Endothelial cell of umbilical vein (primary cell): Measurements from ENCODE around the gene SPINDOC. TPM values are rescaled to one million over a fixed set of nuclear protein-coding genes. Genes with fewer than 3 reads are reported as not detected.

Experiments used
- BruUV-seq: library from RNA; stranded (reverse); fragments of 400-500 nt; replicated peaks from 2 replicates; lab custom pipeline; 2021; lab: Mats Ljungman, UMichigan
- CTCF ChIA-PET: fragments of 300-600, 350-600 bp; sonication (Branson Sonifier 250); formaldehyde crosslinking; loops from one replicate; lab custom pipeline; 2021; ENCODE audit warnings: antibody characterized with exemption, inconsistent platforms; lab: Charles Lee
- POLR2A ChIA-PET: fragments of 300-600, 350-600 bp; sonication (Branson Sonifier 250); formaldehyde crosslinking; loops from one replicate; lab custom pipeline; 2021; ENCODE audit warnings: antibody characterized with exemption, inconsistent platforms; lab: Charles Lee
- DNase-seq: peaks from one replicate; pipeline ENCODE4 v3.0.0-alpha.2; 2011; ENCODE audit warnings: low read depth, low spot score
- FAIRE-seq: peaks from 2 replicates; lab custom pipeline; 2011; peaks lifted over from hg19 to GRCh38; lab: Jason Lieb, UNC
- H2AFZ ChIP-seq: 2 replicates; pipeline ENCODE4 v1.6.0; 2012; ENCODE audit warnings: low read depth, low read length, control low read depth, inconsistent platforms
- H3K27ac ChIP-seq: 2 replicates; pipeline ENCODE4 v1.5.1; 2011; ENCODE audit warnings: low read depth, mild to moderate bottlenecking, control low read depth, low read length, moderate library complexity; ENCODE audit not compliant: insufficient read depth
- H3K27me3 ChIP-seq, 2 experiments: 2 replicates each; pipeline versions ENCODE4 v1.6.0 to v1.6.1; 2011; ENCODE audit warnings: low read length in 2 of 2, mixed read lengths in 1 of 2; ENCODE audit not compliant: control insufficient read depth in 2 of 2, insufficient read depth in 2 of 2
- H3K36me3 ChIP-seq, 2 experiments: 2 replicates in 1 of 2; 3 replicates in 1 of 2; pipeline ENCODE4 v1.5.1; 2011; ENCODE audit warnings: low read length in 2 of 2, mild to moderate bottlenecking in 1 of 2, moderate library complexity in 1 of 2; ENCODE audit not compliant: control insufficient read depth in 2 of 2, insufficient read depth in 2 of 2; ENCODE audit errors: extremely low read depth in 1 of 2
- H3K4me1 ChIP-seq: 3 replicates; pipeline ENCODE4 v1.5.1; 2011; ENCODE audit warnings: mild to moderate bottlenecking, low read length; ENCODE audit not compliant: control insufficient read depth, insufficient read depth; ENCODE audit errors: extremely low read depth
- H3K4me2 ChIP-seq: 2 replicates; pipeline ENCODE4 v1.6.1; 2011; ENCODE audit warnings: low read length, control low read depth, mixed read lengths; ENCODE audit not compliant: insufficient read depth
- H3K4me3 ChIP-seq, 3 experiments: fragments of 200-600 bp in 1 of 3; sonication (generic), shearing (Covaris generic) in 1 of 3; replicated peaks in 1 of 3; 2 replicates each; pipeline ENCODE4 v1.5.1; 2011 to 2016; ENCODE audit warnings: control low read depth in 3 of 3, low read length in 3 of 3, mild to moderate bottlenecking in 2 of 3, inconsistent platforms in 1 of 3, low read depth in 1 of 3, moderate library complexity in 1 of 3; ENCODE audit not compliant: insufficient read depth in 1 of 3
- H3K79me2 ChIP-seq: 2 replicates; pipeline ENCODE4 v1.6.0; 2012; ENCODE audit warnings: low read length, inconsistent platforms; ENCODE audit not compliant: control insufficient read depth, insufficient read depth
- H3K9ac ChIP-seq: replicated peaks from 2 replicates; pipeline ENCODE3; 2011; ENCODE audit warnings: low read length, control low read depth; ENCODE audit not compliant: insufficient read depth; ENCODE audit errors: extremely low read depth
- H3K9me1 ChIP-seq: replicated peaks from 3 replicates; pipeline ENCODE4 v1.6.0; 2011; ENCODE audit warnings: mild to moderate bottlenecking, low read length; ENCODE audit not compliant: control insufficient read depth, insufficient read depth; ENCODE audit errors: extremely low read depth
- H3K9me3 ChIP-seq: replicated peaks from 2 replicates; pipeline ENCODE4 v1.5.1; 2012; ENCODE audit warnings: low read length, inconsistent platforms; ENCODE audit not compliant: control insufficient read depth, insufficient read depth
- H4K20me1 ChIP-seq: replicated peaks from 2 replicates; pipeline ENCODE3; 2011; ENCODE audit warnings: mild to moderate bottlenecking, low read length; ENCODE audit not compliant: control insufficient read depth, insufficient read depth; ENCODE audit errors: extremely low read depth
- EZH2 ChIP-seq: IDR thresholded peaks from 2 replicates; pipeline ENCODE4 v1.6.1; 2012; ENCODE audit warnings: borderline replicate concordance, low read depth, mild to moderate bottlenecking, moderate library complexity, low read length, inconsistent platforms; ENCODE audit not compliant: severe bottlenecking
- FOS ChIP-seq: IDR thresholded peaks from 2 replicates; pipeline ENCODE4 v1.6.1; 2011; ENCODE audit warnings: mild to moderate bottlenecking, low read length, moderate library complexity, borderline replicate concordance; ENCODE audit not compliant: insufficient read depth
- GATA2 ChIP-seq: IDR thresholded peaks from 2 replicates; pipeline ENCODE4 v1.7.0; 2011; ENCODE audit warnings: low read depth, mild to moderate bottlenecking, moderate library complexity, mixed read lengths, low read length; ENCODE audit not compliant: insufficient read length, insufficient read depth
- JUN ChIP-seq: IDR thresholded peaks from 2 replicates; pipeline ENCODE4 v1.6.1; 2011; ENCODE audit warnings: borderline replicate concordance, low read depth; ENCODE audit not compliant: insufficient read length, insufficient read depth
- MYC ChIP-seq: IDR thresholded peaks from one replicate; pipeline ENCODE4 v1.6.1; 2011; ENCODE audit warnings: mild to moderate bottlenecking, low read depth, low read length
- POLR2A ChIP-seq: IDR thresholded peaks from 2 replicates; pipeline ENCODE4 v1.6.1; 2012; ENCODE audit warnings: low read depth, mild to moderate bottlenecking, control low read depth, low read length
- POLR2AphosphoS5 ChIP-seq: IDR thresholded peaks from 2 replicates; pipeline ENCODE4 v1.6.1; 2012; ENCODE audit warnings: low read depth, mild to moderate bottlenecking, control low read depth, low read length, moderate library complexity; ENCODE audit not compliant: insufficient read depth
- dilution Hi-C: fragments of 300-500 bp; cut with MboI; formaldehyde crosslinking; loops from one replicate; pipeline ENCODE4 v1.15.0; 2019; ENCODE audit warnings: low sequenced_read_pairs; ENCODE audit not compliant: extremely low pct_ligation_motif_present
- intact Hi-C: fragments of 100-400 bp; cut with micrococcal nuclease; formaldehyde crosslinking; loops from one replicate; pipeline ENCODE4 v1.10.0; 2022
- polyA plus RNA-seq, 4 experiments: library from polyadenylated mRNA; depleted of rRNA in 3 of 4; stranded (reverse) in 3 of 4; unstranded in 1 of 4; fragments of >200 nt; gene quantifications; 2 replicates each; pipeline versions ENCODE4 v1.2.1 to v1.2.3, GENCODE V29; 2011 to 2012; ENCODE audit warnings: missing spikeins in 1 of 4
- total RNA-seq: library from RNA; stranded (reverse); gene quantifications from 2 replicates; pipeline ENCODE4 v1.2.3, GENCODE V29; 2021
- TF ChIP-seq, protein P1 (sequence below), 2 donors: IDR thresholded peaks; 1 replicate in 1 of 2; 2 replicates in 1 of 2; pipeline ENCODE4 v1.5.1; 2011; ENCODE audit warnings: low read length in 2 of 2, mild to moderate bottlenecking in 2 of 2, moderate library complexity in 2 of 2, control low read depth in 1 of 2, inconsistent platforms in 1 of 2, low read depth in 1 of 2; ENCODE audit not compliant: insufficient read depth in 1 of 2; ENCODE audit errors: extremely low read depth in 1 of 2
- TF ChIP-seq, protein P2 (sequence below): IDR thresholded peaks from 2 replicates; pipeline ENCODE4 v1.6.1; 2011; ENCODE audit not compliant: insufficient read depth, insufficient read length

The SPINDOC gene
- total and polyA plus RNA-seq, 2 donors (not counting 3 experiments of a cell fraction or from before 2014, with no cell fraction given) = 29.4 to 54.5 TPM

DNA sequence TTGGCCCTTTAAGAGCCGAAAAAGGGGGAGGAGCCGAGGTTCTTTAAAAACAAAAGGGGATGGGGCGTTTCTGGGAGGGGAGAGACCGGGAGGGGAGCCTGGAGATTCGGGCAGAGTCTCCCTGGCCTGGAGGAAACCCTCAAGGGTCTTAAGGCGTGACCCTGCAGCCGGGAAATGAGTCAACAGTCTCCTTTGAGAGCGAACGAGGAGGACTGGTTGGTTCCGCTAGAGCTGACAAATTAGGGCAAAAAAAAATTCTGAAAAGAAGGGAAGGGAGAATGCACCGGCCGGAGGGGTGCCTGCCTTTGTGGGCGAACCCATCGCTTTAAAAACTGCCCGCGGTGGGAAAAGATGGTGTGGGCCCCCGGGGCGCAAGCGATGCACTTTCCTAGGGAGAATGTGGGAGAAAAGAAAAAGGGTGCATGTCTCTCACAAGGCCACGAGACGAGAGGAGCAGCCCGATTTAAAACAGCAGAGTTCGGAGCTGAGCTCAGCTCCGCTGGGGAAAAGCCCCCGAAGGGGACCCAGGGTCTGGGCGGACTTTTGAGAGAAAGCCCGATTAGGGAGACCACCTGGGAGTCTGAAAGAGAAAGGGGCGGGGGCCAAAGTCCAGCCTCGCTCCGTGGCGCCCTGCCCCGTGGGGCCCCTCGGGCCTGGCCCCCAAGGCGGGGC lies 45.6 kb upstream of the SPINDOC start:
- POLR2A ChIA-PET = interaction anchor here (1.2 to 1.6 kb wide), 3 partner anchors 11 to 178 kb away, joined by 3 read pairs; partner anchors contain the start of gene MARK2
- intact Hi-C loops = loop anchor here (1.0 to 2.0 kb wide), 5 partner anchors 46 to 381 kb away; partner anchors contain the start of genes NAA40 and SPINDOC
- TSS peak; percentile 71 for BruUV-seq
- Histone ChIP-seq H2AFZ (peak overlapping the region; percentile 15), H4K20me1 (no peaks in the 10 kb centered on the region), H3K9me3 (no peaks in the 10 kb centered on the region), H3K36me3 (peaks cover 2 to 5% of the 10 kb centered on the region in 2 experiments), H3K9ac (peak overlapping the region; percentile 72), H3K79me2 (peaks cover 15% of the 10 kb centered on the region), H3K27me3 (peaks cover 3 to 6% of the 10 kb centered on the region in 2 experiments), H3K4me1 (peaks cover 20% of the 10 kb centered on the region), H3K4me3 (peak overlapping the region; percentile 84 to 91 (median 87)), H3K27ac (peak overlapping the region; percentile 64), H3K9me1 (no peaks in the 10 kb centered on the region), H3K4me2 (peak overlapping the region; percentile 81)
- peak; percentile 72 for DNase-seq
- CTCF ChIA-PET = interaction anchor here (0.6 to 4.6 kb wide), 23 partner anchors 10 to 382 kb away, joined by 3 to 55 read pairs (median 4); partner anchors contain the start of genes ATL3, COX8A, MARK2 and RCOR2
- dilution Hi-C loops = no loop called here
- peak; percentile 88 for FAIRE-seq
- TF ChIP-seq, protein P1, sequence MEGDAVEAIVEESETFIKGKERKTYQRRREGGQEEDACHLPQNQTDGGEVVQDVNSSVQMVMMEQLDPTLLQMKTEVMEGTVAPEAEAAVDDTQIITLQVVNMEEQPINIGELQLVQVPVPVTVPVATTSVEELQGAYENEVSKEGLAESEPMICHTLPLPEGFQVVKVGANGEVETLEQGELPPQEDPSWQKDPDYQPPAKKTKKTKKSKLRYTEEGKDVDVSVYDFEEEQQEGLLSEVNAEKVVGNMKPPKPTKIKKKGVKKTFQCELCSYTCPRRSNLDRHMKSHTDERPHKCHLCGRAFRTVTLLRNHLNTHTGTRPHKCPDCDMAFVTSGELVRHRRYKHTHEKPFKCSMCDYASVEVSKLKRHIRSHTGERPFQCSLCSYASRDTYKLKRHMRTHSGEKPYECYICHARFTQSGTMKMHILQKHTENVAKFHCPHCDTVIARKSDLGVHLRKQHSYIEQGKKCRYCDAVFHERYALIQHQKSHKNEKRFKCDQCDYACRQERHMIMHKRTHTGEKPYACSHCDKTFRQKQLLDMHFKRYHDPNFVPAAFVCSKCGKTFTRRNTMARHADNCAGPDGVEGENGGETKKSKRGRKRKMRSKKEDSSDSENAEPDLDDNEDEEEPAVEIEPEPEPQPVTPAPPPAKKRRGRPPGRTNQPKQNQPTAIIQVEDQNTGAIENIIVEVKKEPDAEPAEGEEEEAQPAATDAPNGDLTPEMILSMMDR (IDR thresholded peaks at IDR 0.05; ENCODE audit: extremely low read depth in 1 of 2, insufficient read depth in 1 of 2, low read depth in 1 of 2, low read length in 2 of 2) = no peak
- TF ChIP-seq, protein P2, sequence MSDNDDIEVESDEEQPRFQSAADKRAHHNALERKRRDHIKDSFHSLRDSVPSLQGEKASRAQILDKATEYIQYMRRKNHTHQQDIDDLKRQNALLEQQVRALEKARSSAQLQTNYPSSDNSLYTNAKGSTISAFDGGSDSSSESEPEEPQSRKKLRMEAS = no peak
- TF ChIP-seq EZH2 (no peak), JUN (no peak), GATA2 (no peak), POLR2A (peak; percentile 47), MYC (no peak), POLR2AphosphoS5 (no peak), FOS (peak; percentile 74)
